ENCODE measurements around the gene TFIP11. TPM values are rescaled to one million over a fixed set of nuclear protein-coding genes. Genes with fewer than 3 reads are reported as not detected.

The TFIP11 gene
- total RNA-seq, 1 donor from 2014 or later, result 11.6 TPM

DNA sequence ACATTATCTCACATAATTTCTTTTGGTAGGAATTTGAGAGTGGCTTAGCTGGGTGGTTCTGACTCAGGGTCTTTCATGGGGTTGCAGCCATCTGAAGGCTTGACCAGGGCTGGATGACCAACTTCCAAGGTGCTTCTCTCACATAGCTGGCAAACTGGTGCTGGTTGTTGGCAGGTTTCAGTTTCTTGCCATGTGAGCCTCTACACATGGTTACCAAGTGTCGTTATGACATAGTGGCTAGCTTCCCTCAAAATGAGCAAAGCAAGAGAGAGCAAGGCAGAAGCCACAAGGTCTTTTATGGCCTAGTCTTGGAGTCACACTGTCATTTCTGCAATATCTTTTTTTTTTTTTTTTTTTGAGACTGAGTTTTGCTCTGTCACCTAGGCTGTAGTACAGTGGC lies 4.2 kb upstream of the TFIP11 start:
- peaks cover 3 to 7% of the 10 kb centered on the region in 2 donors for H3K4me1 ChIP-seq
- H3K9me3 ChIP-seq, result no peaks in the 10 kb centered on the region
- no peak for DNase-seq (ENCODE audit: low spot score in 2 of 2)
- no peaks in the 10 kb centered on the region for H3K27me3 ChIP-seq
- TF ChIP-seq, protein P1, sequence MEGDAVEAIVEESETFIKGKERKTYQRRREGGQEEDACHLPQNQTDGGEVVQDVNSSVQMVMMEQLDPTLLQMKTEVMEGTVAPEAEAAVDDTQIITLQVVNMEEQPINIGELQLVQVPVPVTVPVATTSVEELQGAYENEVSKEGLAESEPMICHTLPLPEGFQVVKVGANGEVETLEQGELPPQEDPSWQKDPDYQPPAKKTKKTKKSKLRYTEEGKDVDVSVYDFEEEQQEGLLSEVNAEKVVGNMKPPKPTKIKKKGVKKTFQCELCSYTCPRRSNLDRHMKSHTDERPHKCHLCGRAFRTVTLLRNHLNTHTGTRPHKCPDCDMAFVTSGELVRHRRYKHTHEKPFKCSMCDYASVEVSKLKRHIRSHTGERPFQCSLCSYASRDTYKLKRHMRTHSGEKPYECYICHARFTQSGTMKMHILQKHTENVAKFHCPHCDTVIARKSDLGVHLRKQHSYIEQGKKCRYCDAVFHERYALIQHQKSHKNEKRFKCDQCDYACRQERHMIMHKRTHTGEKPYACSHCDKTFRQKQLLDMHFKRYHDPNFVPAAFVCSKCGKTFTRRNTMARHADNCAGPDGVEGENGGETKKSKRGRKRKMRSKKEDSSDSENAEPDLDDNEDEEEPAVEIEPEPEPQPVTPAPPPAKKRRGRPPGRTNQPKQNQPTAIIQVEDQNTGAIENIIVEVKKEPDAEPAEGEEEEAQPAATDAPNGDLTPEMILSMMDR (IDR thresholded peaks at IDR 0.05), result no peak
- intact Hi-C loops (cut with DNase I), result no loop called here
- H3K4me3 ChIP-seq, result no peak overlapping the region
- H3K36me3 ChIP-seq, result no peaks in the 10 kb centered on the region
- H3K27ac ChIP-seq, result no peak overlapping the region

DNA sequence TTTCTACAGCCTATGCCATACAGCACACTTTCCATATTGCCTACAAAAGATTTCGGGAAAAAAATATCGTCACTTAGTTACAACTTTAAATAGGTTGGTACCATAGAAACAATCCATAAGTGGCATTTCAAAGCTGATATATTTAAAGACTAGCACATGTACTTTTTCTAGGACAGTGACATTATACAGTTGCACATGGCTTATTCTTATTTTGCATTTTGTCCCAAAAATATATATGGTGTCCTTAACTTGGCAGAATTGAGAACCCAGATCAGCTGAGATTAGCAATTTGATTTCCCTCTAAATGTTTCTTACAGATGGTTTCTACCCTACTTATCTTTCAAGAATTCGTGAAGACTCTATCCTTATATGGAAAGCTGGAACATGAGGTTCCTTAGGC lies 3.7 kb upstream of the TFIP11 start:
- Histone ChIP-seq H3K36me3 (no peaks in the 10 kb centered on the region), H3K27me3 (no peaks in the 10 kb centered on the region), H3K27ac (no peak overlapping the region), H3K4me1 (peaks cover 5 to 11% of the 10 kb centered on the region in 2 donors), H3K9me3 (no peaks in the 10 kb centered on the region), H3K4me3 (no peak overlapping the region)
- TF ChIP-seq, protein P1 (IDR thresholded peaks at IDR 0.05), result no peak
- DNase-seq (ENCODE audit: low spot score in 2 of 2), result no peak
- intact Hi-C loops (cut with DNase I), result no loop called here

DNA sequence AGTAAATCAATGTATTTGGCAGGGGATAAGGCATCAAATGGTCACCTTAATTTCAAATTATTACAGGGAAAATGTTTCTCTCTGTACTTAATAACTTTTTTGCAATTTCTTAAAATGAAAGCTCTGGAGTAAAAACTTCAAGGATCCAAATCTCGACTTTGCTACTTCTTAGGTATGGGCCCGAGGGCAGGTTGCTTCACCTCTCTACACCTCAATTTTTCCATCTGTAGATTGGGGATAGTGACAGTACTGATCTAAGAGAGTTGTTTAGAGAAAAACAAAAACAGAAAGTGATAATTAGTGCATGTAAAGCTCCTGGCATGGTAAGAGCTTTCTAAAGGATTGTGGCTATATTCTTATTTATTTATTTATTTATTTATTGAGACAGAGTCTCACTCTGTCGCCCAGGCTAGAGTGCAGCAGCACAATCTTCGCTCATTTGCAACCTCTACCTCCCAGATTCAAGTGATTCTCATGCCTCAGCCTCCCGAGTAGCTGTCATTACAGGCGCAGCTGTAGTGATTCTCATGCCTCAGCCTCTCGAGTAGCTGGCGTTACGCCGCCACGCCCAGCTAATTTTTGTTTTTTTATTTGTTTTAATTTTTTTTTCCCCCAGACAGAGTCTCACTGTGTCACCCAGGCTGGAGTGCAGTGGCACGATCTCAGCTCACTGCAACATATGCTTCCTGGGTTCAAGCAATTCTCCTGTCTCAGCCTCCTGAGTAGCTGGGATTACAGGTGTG lies 2.3 kb upstream of the TFIP11 start:
- Histone ChIP-seq H3K4me3 (no peak overlapping the region), H3K9me3 (no peaks in the 10 kb centered on the region), H3K36me3 (peaks cover 5 to 7% of the 10 kb centered on the region in 2 donors), H3K27me3 (no peaks in the 10 kb centered on the region), H3K4me1 (peaks cover 5 to 11% of the 10 kb centered on the region in 2 donors), H3K27ac (no peak overlapping the region)
- intact Hi-C loops (cut with DNase I), result no loop called here
- TF ChIP-seq, protein P1 (IDR thresholded peaks at IDR 0.05), result no peak
- no peak for DNase-seq (ENCODE audit: low spot score in 2 of 2)

DNA sequence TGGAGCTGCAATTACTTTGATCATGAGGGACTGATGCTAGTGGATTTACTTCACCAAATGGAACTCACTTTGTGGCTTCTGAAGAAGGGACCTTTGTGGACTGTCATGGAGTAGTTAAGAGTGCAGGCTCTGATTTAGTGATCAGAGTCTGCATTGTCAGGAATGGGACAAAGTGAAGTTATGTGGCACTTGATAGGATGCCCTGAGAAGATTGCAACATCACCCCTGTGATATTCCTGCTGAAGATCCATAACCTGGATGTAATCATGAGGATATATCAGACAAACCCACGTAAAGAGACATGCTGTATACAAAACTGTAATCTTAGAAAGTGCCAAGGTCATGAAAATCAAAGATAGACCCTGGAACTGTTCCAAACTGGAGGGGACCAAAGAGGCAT lies 1.6 kb upstream of the TFIP11 start:
- no peak overlapping the region for H3K27ac ChIP-seq
- TF ChIP-seq, protein P1 (IDR thresholded peaks at IDR 0.05), result no peak
- intact Hi-C loops (cut with DNase I), result loop anchor here (2.0 kb wide), 1 partner anchor 75 kb away; no protein-coding TSS in a partner anchor

DNA sequence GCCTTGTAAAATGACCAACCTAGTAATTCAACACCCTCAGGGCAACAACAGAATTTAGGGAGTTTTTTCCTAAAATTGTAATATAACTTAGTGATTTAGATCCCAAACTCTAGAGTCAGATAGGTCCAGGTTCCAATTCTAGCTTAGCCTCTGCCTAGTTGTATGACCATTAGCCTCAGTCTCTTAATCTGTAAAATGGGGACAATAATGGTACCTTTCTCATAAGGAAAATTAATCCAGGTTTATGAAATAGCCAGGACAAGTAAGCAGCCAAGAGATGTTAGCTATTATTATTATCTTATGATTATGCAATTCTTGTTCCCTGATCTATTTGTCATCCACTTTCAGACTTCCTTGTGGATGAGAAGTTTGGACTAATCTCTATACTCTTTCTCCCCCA lies 4.1 kb downstream of the TFIP11 start:
- H3K4me3 ChIP-seq, result no peak overlapping the region
- H3K27ac ChIP-seq, result no peak overlapping the region
- no peaks in the 10 kb centered on the region for H3K27me3 ChIP-seq
- peaks cover 5 to 9% of the 10 kb centered on the region in 2 donors for H3K4me1 ChIP-seq
- TF ChIP-seq, protein P1 (IDR thresholded peaks at IDR 0.05), result no peak
- no peaks in the 10 kb centered on the region for H3K9me3 ChIP-seq
- no peak for DNase-seq (ENCODE audit: low spot score in 2 of 2)
- intact Hi-C loops (cut with DNase I), result no loop called here
- H3K36me3 ChIP-seq, result peaks cover 67 to 68% of the 10 kb centered on the region in 2 donors

More for the DNA sequence above, 1.6 kb upstream of the TFIP11 start:
- Histone ChIP-seq H3K4me3 (no peak overlapping the region), H3K9me3 (no peaks in the 10 kb centered on the region), H3K36me3 (peaks cover 13% of the 10 kb centered on the region in 2 donors), H3K27me3 (no peaks in the 10 kb centered on the region), H3K4me1 (peaks cover 5 to 11% of the 10 kb centered on the region in 2 donors)
- no peak for DNase-seq (ENCODE audit: low spot score in 2 of 2)
